Stimulated activated CD8-positive, alpha-beta memory T cell treated with anti-CD3 and anti-CD28 coated beads, Interleukin-15, amount 100 ng/mL, for 4 hours (primary cell): Measurements from ENCODE around the gene CABYR.

Source experiments
- DNase-seq, 2 donors: peaks; one replicate each; pipeline ENCODE4 v3.0.0-alpha.2; 2020; ENCODE audit warnings: low read depth in 2 of 2

Gene CABYR

GRCh38 chr18:24189664-24190346 is 50.9 kb downstream of the CABYR start:
- DNase-seq, result no peak

- no peak for DNase-seq
Measured at GRCh38 chr18:24190590-24190989, 51.7 kb downstream of the CABYR start.

- DNase-seq, result no peak
Measured at GRCh38 chr18:24195296-24196053, 56.6 kb downstream of the CABYR start.

GRCh38 chr18:24196764-24197163 is 57.9 kb downstream of the CABYR start:
- DNase-seq, result no peak

- no peak for DNase-seq
Measured at GRCh38 chr18:24197412-24197811, 58.5 kb downstream of the CABYR start.

- DNase-seq, result no peak
Measured at GRCh38 chr18:24198461-24198860, 59.6 kb downstream of the CABYR start.

- DNase-seq, result no peak
Measured at GRCh38 chr18:24199372-24199962, 60.6 kb downstream of the CABYR start.

GRCh38 chr18:24200494-24201290 is 61.8 kb downstream of the CABYR start:
- no peak for DNase-seq

GRCh38 chr18:24201699-24202687 is 63.1 kb downstream of the CABYR start:
- no peak for DNase-seq

- no peak for DNase-seq
Measured at GRCh38 chr18:24204904-24205303, 66.0 kb downstream of the CABYR start.

- no peak for DNase-seq
Measured at GRCh38 chr18:24208270-24209035, 69.6 kb downstream of the CABYR start.

- DNase-seq, result no peak
Measured at GRCh38 chr18:24209558-24209957, 70.7 kb downstream of the CABYR start.
